Globus pallidus (tissue), 1 donor: ENCODE data around the gene EFNA1.

ENCODE experiments used
- DNase-seq: peaks from one replicate; pipeline ENCODE4 v3.0.0-alpha.2; 2015; ENCODE audit warnings: low spot score

EFNA1 gene

DNA sequence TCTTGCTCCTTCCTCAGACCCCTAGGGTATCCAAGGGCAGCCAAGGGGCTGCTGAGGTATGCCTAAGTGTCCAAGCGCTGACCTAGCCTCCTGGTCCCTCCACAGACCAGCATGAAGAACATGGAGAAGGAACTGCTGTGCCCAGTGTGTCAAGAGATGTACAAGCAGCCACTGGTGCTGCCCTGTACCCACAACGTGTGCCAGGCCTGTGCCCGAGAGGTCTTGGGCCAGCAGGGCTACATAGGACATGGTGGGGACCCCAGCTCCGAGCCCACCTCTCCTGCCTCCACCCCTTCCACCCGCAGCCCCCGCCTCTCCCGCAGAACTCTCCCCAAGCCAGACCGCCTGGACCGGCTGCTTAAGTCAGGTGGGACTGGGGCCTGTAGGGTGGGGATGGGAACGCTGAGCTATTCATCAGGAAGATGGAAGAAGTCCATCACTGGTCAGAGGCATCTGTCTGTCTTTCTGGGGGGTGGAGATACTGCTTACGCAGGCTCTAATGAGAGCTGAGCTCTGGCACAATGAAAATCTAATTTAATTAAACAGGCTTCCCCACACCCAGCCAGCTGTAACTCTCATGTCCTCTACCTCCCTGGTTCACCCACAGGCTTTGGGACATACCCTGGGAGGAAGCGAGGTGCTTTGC, 47.7 kb downstream of the EFNA1 start:
- DNase-seq = no peak

DNA sequence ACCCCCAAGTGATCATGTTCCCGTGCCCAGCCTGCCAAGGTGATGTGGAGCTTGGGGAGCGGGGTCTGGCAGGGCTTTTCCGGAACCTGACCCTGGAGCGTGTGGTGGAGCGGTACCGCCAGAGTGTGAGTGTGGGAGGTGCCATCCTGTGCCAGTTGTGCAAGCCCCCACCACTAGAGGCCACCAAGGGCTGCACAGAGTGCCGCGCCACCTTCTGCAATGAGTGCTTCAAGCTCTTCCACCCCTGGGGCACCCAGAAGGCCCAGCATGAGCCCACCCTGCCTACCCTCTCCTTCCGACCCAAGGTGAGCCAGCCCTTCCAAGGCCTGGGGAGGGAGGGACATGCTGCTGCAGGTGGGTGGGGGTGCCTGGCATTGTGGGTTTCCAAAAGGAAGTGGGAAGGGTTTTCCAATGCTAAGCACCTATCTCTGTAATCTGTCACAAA, 48.3 kb downstream of the EFNA1 start:
- no peak for DNase-seq

DNA sequence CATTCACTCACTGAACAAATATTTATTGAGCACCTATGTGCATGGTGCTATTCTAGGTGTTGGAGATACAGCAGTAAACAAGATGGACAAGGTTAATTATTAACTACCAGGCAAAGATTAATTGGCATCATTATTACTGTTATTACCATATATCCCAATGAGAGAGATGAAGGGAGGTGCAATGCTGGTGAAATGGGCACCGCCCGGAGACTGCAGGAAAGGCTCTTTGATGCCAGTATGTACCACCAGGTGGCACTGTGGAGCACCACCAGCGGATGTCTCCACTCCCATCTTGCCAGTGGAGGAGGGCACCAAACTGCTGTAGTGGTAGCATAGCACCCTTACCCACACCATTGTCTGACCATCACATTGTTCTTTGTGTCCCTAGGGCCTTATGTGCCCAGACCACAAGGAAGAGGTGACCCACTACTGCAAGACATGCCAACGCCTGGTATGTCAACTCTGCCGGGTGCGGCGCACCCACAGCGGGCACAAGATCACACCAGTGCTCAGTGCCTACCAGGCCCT, 48.9 kb downstream of the EFNA1 start:
- DNase-seq = peak; percentile 74

DNA sequence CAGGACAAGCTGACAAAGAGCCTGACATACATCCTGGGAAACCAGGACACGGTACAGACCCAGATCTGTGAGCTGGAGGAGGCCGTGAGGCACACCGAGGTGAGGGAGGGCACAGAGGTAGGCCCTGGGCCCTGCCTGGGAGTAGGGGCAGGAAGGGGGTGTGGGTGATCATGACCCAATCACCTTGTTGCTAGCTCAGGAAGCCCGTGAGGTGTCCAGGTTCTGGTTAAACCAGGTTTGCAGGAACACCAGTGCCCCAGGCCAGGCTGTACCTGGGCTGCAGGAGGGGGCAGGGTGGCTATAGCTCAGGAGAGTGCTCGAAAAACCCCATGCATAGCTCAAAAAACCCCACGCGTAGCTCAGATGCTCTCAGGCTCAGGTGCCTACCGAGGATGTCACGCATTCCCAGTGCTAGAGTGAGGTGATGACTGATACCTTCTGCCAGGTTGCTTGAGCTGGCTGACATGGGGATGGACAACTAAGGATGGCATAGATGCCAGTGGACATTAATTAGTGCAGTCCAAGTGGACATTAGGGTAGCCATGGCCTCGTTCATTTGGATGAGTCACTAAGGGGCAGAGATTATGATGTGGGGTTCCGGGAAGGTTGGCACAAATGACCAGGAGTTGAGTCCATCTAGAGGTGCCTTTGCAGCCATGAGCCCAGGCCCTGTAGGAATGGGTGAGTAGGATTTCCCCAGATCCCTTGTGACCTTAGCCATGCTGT, 49.7 kb downstream of the EFNA1 start:
- no peak for DNase-seq

DNA sequence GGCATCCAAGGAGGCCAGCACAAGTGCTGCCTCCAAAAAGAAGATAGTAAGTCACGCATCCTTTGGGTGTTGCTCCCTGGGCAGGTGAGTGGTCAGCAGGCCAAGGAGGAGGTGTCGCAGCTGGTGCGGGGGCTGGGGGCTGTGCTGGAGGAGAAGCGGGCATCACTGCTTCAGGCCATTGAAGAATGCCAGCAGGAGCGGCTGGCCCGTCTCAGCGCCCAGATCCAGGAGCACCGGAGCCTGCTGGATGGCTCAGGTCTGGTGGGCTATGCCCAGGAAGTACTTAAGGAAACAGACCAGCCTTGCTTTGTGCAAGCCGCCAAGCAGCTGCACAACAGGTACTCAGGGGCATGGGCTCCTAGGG, 50.2 kb downstream of the EFNA1 start:
- DNase-seq = no peak

DNA sequence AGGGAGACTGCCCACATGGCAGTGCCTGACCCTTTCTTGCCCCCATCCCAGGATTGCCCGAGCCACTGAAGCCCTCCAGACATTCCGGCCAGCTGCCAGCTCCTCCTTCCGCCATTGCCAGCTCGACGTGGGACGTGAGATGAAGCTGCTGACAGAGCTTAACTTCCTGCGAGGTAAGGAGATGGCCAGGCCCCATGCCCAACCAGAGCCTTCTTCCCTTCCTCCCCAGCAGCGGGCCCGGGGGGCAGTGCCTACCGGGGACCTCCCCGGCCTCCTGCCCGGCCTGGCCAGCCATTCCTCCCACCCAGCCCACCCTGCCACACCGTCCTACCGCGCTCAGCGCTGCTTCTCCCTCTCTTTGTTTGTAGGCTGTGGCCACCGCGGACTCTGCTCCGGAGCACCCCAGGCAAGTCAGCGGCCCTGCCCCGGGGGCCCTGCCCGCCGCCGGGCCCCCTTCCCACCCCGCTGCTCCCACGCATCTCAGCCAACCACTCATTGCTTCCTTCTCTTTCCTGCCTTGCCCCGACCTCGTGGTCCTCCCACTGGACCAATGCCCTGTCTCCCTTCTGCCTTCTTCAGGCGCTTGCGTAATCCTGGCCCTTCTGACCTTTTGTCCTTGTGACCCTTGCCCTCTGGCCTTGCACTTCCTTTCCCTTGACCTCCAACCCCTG, 50.9 kb downstream of the EFNA1 start:
- DNase-seq = no peak

DNA sequence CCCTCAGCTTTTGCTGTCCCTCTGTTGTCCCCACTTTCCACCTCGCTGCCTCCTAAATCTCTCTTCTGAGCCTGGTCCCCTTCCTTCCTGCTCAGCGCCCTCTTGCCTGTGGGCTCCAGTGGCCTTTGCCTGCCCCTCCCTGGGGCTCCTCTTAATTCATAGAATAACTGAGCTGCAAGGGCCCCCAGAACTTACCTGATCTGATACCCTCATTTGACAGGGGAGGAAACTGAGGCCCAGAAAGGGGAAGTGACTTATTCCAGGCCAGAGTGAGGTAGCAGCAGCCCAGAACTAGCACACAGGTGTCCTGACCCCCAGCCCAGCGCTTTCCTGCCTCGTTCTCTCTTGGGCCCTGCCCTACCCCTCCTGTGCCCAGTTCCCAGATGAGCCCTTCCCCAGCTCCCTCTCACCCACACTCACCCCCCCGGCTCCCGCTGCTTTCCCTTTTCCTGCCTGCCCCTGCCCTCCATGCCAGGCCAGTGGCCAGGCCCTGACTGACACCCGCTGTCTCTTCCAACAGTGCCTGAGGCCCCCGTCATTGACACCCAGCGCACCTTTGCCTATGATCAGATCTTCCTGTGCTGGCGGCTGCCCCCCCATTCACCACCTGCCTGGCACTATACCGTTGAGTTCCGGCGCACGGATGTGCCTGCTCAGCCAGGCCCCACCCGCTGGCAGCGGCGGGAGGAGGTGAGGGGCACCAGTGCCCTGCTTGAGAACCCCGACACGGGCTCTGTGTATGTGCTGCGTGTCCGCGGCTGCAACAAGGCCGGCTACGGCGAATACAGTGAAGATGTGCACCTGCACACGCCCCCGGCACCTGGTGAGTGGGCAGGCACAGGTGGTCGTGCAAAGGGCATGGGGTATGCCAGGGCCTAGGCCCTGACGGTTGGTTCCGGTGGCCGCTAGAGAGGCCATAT, 51.7 kb downstream of the EFNA1 start:
- no peak for DNase-seq

DNA sequence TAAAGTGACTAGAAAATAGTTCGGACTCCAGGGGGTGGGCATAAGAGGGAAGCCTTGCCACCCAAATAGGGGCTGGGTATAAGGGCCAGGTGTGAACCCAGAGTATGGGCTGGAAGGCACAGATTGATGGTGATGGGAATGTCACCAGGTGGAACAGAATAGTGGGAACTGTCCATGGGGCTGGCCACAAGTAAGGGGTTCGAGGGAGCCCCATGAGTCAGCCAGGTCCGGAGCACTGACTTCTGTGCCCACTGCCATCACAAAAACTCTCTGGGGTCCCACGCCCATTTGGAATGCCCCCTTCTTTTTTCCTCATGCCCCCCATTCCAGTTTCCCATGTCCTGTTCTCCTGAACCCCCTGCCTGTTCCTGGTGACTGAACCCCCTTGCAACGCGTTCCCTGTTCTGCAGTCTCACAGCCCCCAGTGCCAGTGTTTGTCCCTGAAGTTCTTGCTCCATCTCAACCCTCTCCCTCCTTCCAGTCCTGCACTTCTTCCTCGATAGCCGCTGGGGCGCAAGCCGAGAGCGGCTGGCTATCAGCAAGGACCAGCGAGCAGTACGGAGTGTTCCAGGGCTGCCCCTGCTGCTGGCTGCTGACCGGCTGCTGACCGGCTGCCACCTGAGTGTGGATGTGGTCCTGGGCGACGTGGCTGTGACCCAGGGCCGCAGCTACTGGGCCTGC, 53.8 kb downstream of the EFNA1 start:
- DNase-seq = no peak

DNA sequence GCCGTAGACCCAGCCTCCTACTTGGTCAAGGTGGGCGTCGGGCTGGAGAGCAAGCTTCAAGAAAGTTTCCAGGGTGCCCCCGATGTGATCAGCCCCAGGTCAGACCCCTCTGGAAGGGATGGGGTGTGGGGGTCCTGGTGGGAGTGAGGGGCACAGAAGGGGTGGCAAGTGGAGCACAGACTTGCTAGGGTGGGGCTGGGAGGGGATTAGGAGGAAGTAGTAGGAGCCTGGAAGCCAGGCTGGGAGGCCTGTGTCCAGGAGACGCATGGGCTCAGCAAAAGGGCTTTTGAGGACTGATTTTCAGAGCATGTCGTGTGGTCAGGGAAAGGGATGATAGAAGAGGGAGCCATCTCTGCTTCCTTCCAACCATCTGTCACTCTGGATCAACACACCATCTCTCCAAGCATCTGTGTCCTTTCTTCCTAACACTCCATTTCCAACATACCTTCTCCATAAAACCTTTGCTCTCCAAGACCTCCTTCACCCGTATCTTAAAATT, 54.4 kb downstream of the EFNA1 start:
- DNase-seq = no peak

DNA sequence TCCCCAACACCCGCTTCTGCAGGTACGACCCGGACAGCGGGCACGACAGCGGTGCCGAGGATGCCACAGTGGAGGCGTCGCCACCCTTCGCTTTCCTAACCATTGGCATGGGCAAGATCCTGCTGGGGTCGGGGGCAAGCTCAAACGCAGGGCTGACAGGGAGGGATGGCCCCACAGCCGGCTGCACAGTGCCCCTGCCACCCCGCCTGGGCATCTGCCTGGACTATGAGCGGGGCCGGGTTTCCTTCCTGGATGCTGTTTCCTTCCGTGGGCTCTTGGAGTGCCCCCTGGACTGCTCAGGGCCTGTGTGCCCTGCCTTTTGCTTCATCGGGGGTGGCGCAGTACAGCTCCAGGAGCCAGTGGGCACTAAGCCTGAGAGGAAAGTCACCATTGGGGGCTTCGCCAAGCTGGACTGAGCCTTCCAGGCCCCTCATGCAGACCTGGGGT, 56.1 kb downstream of the EFNA1 start:
- no peak for DNase-seq

DNA sequence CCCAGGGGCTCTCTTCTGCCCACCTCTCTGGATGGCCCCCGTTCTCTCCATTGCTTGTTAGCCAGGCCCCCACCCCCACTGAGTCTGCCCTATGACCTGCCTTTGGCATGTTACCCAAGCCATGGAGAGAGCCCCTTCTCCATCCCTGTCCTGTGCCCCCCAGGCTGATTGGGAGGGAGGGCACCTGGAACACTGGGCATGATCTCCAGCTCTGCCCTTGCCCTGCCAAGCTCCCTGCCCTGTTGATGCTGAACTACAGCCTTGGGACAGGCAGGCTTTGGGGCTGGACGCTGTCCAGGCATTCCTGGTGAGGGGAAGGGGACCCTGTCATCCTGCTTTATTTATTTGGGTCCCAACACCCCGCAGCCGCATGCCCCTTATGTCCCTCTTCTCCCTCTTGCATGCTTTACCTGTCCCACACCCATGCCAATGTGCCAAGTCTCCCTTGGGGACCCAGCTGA, 56.7 kb downstream of the EFNA1 start:
- DNase-seq = no peak
